Keratinocyte (primary cell): ENCODE measurements around the gene LRRC47. TPM values are rescaled to one million over a fixed set of nuclear protein-coding genes. Genes with fewer than 3 reads are reported as not detected.

Source experiments
- DNase-seq: peaks from one replicate; pipeline ENCODE4 v3.0.0-alpha.2; 2011; ENCODE audit warnings: low read depth, missing footprints, low spot score
- FAIRE-seq: peaks from 2 replicates; lab custom pipeline; 2011; peaks lifted over from hg19 to GRCh38; lab: Jason Lieb, UNC
- H2AFZ ChIP-seq: 2 replicates; pipeline ENCODE4 v1.6.0; 2012; ENCODE audit warnings: low read length, control low read depth, inconsistent platforms; ENCODE audit not compliant: control insufficient read depth
- H3K27ac ChIP-seq: 2 replicates; pipeline ENCODE4 v1.5.1; 2011; ENCODE audit warnings: low read length; ENCODE audit not compliant: control insufficient read depth, insufficient read depth
- H3K27me3 ChIP-seq: 3 replicates; pipeline ENCODE4 v1.6.0; 2011; ENCODE audit warnings: low read length; ENCODE audit not compliant: control insufficient read depth, insufficient read depth; ENCODE audit errors: extremely low read depth
- H3K36me3 ChIP-seq, 2 experiments: 2 replicates in 1 of 2; 3 replicates in 1 of 2; pipeline ENCODE4 v1.5.1; 2011; ENCODE audit warnings: low read length in 2 of 2, mild to moderate bottlenecking in 1 of 2; ENCODE audit not compliant: control insufficient read depth in 2 of 2, insufficient read depth in 2 of 2; ENCODE audit errors: extremely low read depth in 1 of 2
- H3K4me1 ChIP-seq: 3 replicates; pipeline ENCODE4 v1.5.1; 2011; ENCODE audit warnings: low read length; ENCODE audit not compliant: control insufficient read depth, insufficient read depth; ENCODE audit errors: extremely low read depth
- H3K4me2 ChIP-seq: 3 replicates; pipeline ENCODE4 v1.6.0; 2011; ENCODE audit warnings: low read depth, low read length; ENCODE audit not compliant: control insufficient read depth, insufficient read depth; ENCODE audit errors: extremely low read depth
- H3K4me3 ChIP-seq, 3 experiments: fragments of 200-600 bp in 1 of 3; sonication (generic) in 1 of 3; 2 replicates in 2 of 3; 3 replicates in 1 of 3; pipeline ENCODE4 v1.5.1; 2011 to 2016; ENCODE audit warnings: low read length in 3 of 3, mild to moderate bottlenecking in 3 of 3, control low read depth in 2 of 3, inconsistent platforms in 1 of 3, low read depth in 1 of 3, mixed read lengths in 1 of 3, mixed run types in 1 of 3, moderate library complexity in 1 of 3; ENCODE audit not compliant: control insufficient read depth in 2 of 3, insufficient read depth in 2 of 3; ENCODE audit errors: extremely low read depth in 1 of 3
- H3K79me2 ChIP-seq: 2 replicates; pipeline ENCODE4 v1.6.0; 2012; ENCODE audit warnings: low read length; ENCODE audit not compliant: control insufficient read depth, insufficient read depth
- H3K9ac ChIP-seq: 3 replicates; pipeline ENCODE4 v1.6.0; 2011; ENCODE audit warnings: low read length; ENCODE audit not compliant: control insufficient read depth, insufficient read depth; ENCODE audit errors: extremely low read depth
- H3K9me1 ChIP-seq: 3 replicates; pipeline ENCODE4 v1.6.0; 2011; ENCODE audit warnings: low read length; ENCODE audit not compliant: control insufficient read depth, insufficient read depth; ENCODE audit errors: extremely low read depth
- H3K9me3 ChIP-seq: 2 replicates; pipeline ENCODE4 v1.5.1; 2012; ENCODE audit warnings: low read depth, low read length; ENCODE audit not compliant: control insufficient read depth
- H4K20me1 ChIP-seq: 3 replicates; pipeline ENCODE4 v1.6.0; 2011; ENCODE audit warnings: low read length; ENCODE audit not compliant: control insufficient read depth, insufficient read depth; ENCODE audit errors: extremely low read depth
- CTCF ChIP-seq, 3 experiments: IDR thresholded peaks in 1 of 3; conservative IDR thresholded peaks in 1 of 3; optimal IDR thresholded peaks in 1 of 3; 2 replicates in 2 of 3; 3 replicates in 1 of 3; pipeline versions ENCODE3 to v1.5.1; 2011; ENCODE audit warnings: low read length in 3 of 3, mild to moderate bottlenecking in 3 of 3, moderate library complexity in 2 of 3, control low read depth in 1 of 3, inconsistent platforms in 1 of 3; ENCODE audit not compliant: insufficient read depth in 2 of 3; ENCODE audit errors: extremely low read depth in 1 of 3
- EZH2 ChIP-seq: IDR thresholded peaks from one replicate; pipeline ENCODE4 v1.6.1; 2012; ENCODE audit warnings: inconsistent platforms, mild to moderate bottlenecking, low read length, moderate library complexity
- dilution Hi-C: fragments of 300-500 bp; cut with MboI; formaldehyde crosslinking; loops from one replicate; pipeline ENCODE4 v1.7.0; 2020; ENCODE audit warnings: low sequenced_read_pairs; ENCODE audit not compliant: extremely low pct_ligation_motif_present
- polyA plus RNA-seq, 5 experiments: library from polyadenylated mRNA; depleted of rRNA in 3 of 5; stranded (reverse) in 3 of 5; stranded (forward) in 1 of 5; unstranded in 1 of 5; fragments of >200 nt; gene quantifications; 1 replicate in 1 of 5; 2 replicates in 3 of 5; 3 replicates in 1 of 5; pipeline versions ENCODE4 v1.2.1 to v1.2.3, GENCODE V29; 2011 to 2012; ENCODE audit warnings: missing spikeins in 2 of 5, low read depth in 1 of 5, low replicate concordance in 1 of 5

LRRC47 gene
- polyA plus RNA-seq, 1 donor (not counting 4 experiments of a cell fraction or from before 2014, with no cell fraction given), result 40.1 TPM

DNA sequence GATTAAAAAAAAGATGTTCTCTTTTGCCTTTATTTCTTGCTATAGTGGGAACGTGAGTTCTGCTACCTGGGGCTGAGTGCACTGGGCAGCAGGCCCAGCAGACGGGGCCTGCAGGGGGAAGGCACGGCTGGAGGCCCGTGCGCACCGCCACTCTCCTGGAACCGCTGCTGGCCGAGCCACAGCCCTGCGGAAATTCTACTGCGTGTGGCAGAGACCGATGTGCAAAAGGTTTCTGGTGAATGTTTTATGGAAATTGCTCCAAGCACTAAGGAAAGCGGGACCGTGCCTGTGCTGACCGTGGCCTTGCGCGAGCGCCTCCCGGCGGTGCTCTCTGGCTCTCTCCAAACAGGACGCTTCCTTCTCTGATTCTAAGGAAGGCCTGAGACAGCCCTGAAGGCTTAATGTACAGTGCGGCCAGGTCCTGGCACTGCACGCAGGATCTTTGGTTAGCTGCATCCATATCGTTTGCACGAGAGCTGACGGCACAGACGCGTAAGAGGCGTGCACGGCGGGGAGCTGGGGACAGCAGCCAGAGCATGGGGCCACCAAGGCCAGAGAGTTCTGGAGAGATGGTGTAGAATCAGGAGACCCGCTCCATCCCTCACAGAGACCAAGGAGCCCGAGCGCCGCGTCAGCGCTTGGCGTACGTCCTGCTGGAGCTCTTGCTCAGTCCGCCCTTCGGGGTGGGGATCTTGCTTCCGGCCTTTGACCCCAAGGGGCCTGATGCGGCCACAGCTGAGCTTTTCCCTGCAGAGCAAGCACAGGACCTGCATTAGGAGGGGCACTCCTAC is 18.7 kb upstream of the LRRC47 start:
- Histone ChIP-seq H3K36me3 (peaks cover 0 to 4% of the 10 kb centered on the region in 2 experiments), H3K9me3 (no peaks in the 10 kb centered on the region), H3K79me2 (no peaks in the 10 kb centered on the region), H3K27me3 (no peaks in the 10 kb centered on the region), H3K9ac (no peak overlapping the region), H3K9me1 (no peaks in the 10 kb centered on the region), H3K27ac (no peak overlapping the region), H3K4me3 (no peak overlapping the region), H3K4me2 (no peak overlapping the region), H2AFZ (no peak overlapping the region), H4K20me1 (no peaks in the 10 kb centered on the region), H3K4me1 (peaks cover 10% of the 10 kb centered on the region)
- FAIRE-seq (no peak), DNase-seq (no peak)
- dilution Hi-C loops, result no loop called here
- TF ChIP-seq CTCF (optimal IDR thresholded peaks at IDR 0.05 in 1 of 3, IDR thresholded peaks at IDR 0.05 in 1 of 3, conservative IDR thresholded peaks at IDR 0.05 in 1 of 3; ENCODE audit: extremely low read depth in 1 of 3, insufficient read depth in 2 of 3, low read length in 3 of 3) (no peak), EZH2 (no peak)

DNA sequence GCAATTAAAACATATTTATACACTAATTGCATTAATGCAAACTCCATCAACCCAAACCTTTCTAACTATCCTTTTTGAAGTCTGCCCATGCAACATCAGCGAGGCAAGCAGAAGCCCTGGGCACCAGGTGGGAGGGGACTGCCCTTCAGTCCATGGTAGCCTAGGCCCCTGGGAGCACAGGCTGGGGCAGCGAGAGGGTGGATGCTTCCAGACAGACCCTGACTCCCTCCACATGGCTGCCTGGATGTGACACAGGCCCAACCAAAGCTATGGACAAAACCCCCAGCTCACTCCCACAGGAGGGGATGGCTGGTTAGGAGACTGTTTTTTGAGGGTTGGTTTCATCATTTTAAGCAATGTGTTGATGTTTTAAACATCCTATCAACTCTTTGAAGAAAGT is 17.8 kb upstream of the LRRC47 start:
- TF ChIP-seq CTCF (optimal IDR thresholded peaks at IDR 0.05 in 1 of 3, IDR thresholded peaks at IDR 0.05 in 1 of 3, conservative IDR thresholded peaks at IDR 0.05 in 1 of 3; ENCODE audit: extremely low read depth in 1 of 3, insufficient read depth in 2 of 3, low read length in 3 of 3) (no peak), EZH2 (no peak)
- Histone ChIP-seq H3K4me3 (no peak overlapping the region), H3K9me1 (no peaks in the 10 kb centered on the region), H3K4me1 (peaks cover 1% of the 10 kb centered on the region), H3K9ac (no peak overlapping the region), H3K9me3 (no peaks in the 10 kb centered on the region), H3K4me2 (no peak overlapping the region), H4K20me1 (no peaks in the 10 kb centered on the region), H3K27me3 (no peaks in the 10 kb centered on the region), H3K79me2 (no peaks in the 10 kb centered on the region), H3K36me3 (peaks cover 0 to 4% of the 10 kb centered on the region in 2 experiments), H3K27ac (no peak overlapping the region), H2AFZ (no peak overlapping the region)
- no peak for DNase-seq
- no peak for FAIRE-seq
- dilution Hi-C loops, result no loop called here
